Endodermal cell (in vitro differentiated cells): ENCODE data around the gene SLC9A8. TPM values are rescaled to one million over a fixed set of nuclear protein-coding genes. Genes with fewer than 3 reads are reported as not detected.

Experiments used
- DNase-seq: peaks from one replicate; pipeline ENCODE4 v3.0.0-alpha.2; 2017
- H3K27ac ChIP-seq: 2 replicates; pipeline ENCODE4 v1.5.1; 2013; ENCODE audit warnings: mild to moderate bottlenecking, low read depth, low read length, moderate library complexity
- H3K27me3 ChIP-seq: 2 replicates; pipeline ENCODE4 v1.6.1; 2013; ENCODE audit warnings: mild to moderate bottlenecking, low read length, moderate library complexity; ENCODE audit not compliant: insufficient read depth, control insufficient read depth, poor library complexity, severe bottlenecking
- H3K36me3 ChIP-seq: 2 replicates; pipeline ENCODE4 v1.7.0; 2013; ENCODE audit warnings: mild to moderate bottlenecking, low read length, moderate library complexity; ENCODE audit not compliant: control insufficient read depth, insufficient read depth
- H3K4me1 ChIP-seq: one replicate; pipeline ENCODE4 v1.7.0; 2013; ENCODE audit warnings: low read length; ENCODE audit not compliant: control insufficient read depth, insufficient read depth
- H3K4me3 ChIP-seq: 2 replicates; pipeline ENCODE4 v1.5.1; 2013; ENCODE audit warnings: mild to moderate bottlenecking, low read length, moderate library complexity
- H3K9ac ChIP-seq: 2 replicates; pipeline ENCODE4 v1.6.1; 2013; ENCODE audit warnings: mild to moderate bottlenecking, low read length, moderate library complexity; ENCODE audit not compliant: poor library complexity, severe bottlenecking; ENCODE audit errors: extremely low read depth
- H3K9me3 ChIP-seq: 2 replicates; pipeline ENCODE4 v1.6.1; 2013; ENCODE audit warnings: mild to moderate bottlenecking, low read length, moderate library complexity; ENCODE audit not compliant: control insufficient read depth
- H3K27ac Mint-ChIP-seq: 2 replicates; pipeline ENCODE4 v1.8.0; 2020; ENCODE audit warnings: mixed read lengths
- H3K27me3 Mint-ChIP-seq: 2 replicates; pipeline ENCODE4 v1.8.0; 2021; ENCODE audit warnings: mild to moderate bottlenecking, mixed read lengths; ENCODE audit not compliant: insufficient read depth
- H3K36me3 Mint-ChIP-seq: 2 replicates; pipeline ENCODE4 v1.8.0; 2020; ENCODE audit warnings: low read depth, mixed read lengths
- H3K4me1 Mint-ChIP-seq: 2 replicates; pipeline ENCODE4 v1.8.0; 2020; ENCODE audit warnings: mixed read lengths
- H3K4me3 Mint-ChIP-seq: 2 replicates; pipeline ENCODE4 v1.8.0; 2020; ENCODE audit warnings: mild to moderate bottlenecking, moderate library complexity, mixed read lengths
- H3K9me3 Mint-ChIP-seq: 2 replicates; pipeline ENCODE4 v1.8.0; 2020; ENCODE audit warnings: mild to moderate bottlenecking, mixed read lengths
- WGBS, 2 experiments: methylation state at CpG; one replicate each; pipeline versions ENCODE4 v1.1.5 to v1.1.7; 2013; ENCODE audit warnings: missing lambda C conversion rate in 2 of 2, mixed read lengths in 1 of 2; ENCODE audit not compliant: insufficient coverage in 1 of 2, insufficient read length in 1 of 2; 5-methylcytosine and 5-hydroxymethylcytosine counted together
- total RNA-seq, 2 donors: library from RNA; stranded (reverse); fragmentation: NEBNext Ultra II Directional in 1 of 2; extraction: Animal tissue kit (Norgen Biotek cat#: 25700) in 1 of 2; gene quantifications; 2 replicates in 1 of 2; 3 replicates in 1 of 2; pipeline ENCODE4 v1.2.1, GENCODE V29; 2021
- TF ChIP-seq, protein P1 (sequence below): fragments of 200-600 bp; sonication (generic); conservative IDR thresholded peaks from 2 replicates; pipeline ENCODE4 v1.5.0; 2021; ENCODE audit warnings: antibody characterized with exemption, mild to moderate bottlenecking

The SLC9A8 gene
- total RNA-seq, 2 donors from 2014 or later = 8.6 to 10.3 TPM

DNA sequence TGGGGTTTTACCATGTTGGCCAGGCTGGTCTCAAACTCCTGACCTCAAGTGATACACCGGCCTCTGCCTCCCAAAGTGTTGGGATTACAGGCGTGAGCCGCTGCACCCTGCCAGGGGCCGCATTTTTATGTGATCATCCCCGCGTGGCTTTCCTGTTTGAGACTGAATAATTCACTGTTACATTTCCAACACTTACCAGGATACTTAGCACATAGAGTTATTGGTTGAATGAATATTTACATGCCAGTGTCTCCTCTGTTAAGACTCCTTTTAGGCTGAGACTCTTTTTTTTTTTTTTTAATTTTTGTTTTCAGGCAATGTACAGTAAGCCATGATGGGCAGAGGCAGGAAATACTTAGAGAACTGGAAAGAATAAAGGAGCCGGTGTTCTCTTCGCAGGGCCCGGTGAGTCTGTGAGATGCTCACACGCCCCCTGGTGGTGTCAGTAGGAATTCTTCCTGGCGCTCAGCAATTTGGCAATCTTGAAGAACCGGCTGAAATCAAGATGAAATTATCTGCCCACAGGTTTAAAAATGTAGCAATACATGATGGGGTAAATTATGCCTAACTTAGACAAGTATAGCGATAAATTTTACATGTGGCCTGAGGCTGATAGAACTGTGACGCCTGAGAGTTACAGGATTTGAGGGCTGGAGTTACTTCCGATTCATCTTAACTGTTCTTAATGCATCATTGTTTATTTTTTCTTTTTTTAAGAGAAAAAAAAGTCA lies 115.9 kb downstream of the SLC9A8 start:
- TF ChIP-seq, protein P1, sequence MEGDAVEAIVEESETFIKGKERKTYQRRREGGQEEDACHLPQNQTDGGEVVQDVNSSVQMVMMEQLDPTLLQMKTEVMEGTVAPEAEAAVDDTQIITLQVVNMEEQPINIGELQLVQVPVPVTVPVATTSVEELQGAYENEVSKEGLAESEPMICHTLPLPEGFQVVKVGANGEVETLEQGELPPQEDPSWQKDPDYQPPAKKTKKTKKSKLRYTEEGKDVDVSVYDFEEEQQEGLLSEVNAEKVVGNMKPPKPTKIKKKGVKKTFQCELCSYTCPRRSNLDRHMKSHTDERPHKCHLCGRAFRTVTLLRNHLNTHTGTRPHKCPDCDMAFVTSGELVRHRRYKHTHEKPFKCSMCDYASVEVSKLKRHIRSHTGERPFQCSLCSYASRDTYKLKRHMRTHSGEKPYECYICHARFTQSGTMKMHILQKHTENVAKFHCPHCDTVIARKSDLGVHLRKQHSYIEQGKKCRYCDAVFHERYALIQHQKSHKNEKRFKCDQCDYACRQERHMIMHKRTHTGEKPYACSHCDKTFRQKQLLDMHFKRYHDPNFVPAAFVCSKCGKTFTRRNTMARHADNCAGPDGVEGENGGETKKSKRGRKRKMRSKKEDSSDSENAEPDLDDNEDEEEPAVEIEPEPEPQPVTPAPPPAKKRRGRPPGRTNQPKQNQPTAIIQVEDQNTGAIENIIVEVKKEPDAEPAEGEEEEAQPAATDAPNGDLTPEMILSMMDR = peak; percentile 95
- no peaks in the 10 kb centered on the region for H3K27me3 Mint-ChIP-seq
- H3K27ac Mint-ChIP-seq = no peak overlapping the region

DNA sequence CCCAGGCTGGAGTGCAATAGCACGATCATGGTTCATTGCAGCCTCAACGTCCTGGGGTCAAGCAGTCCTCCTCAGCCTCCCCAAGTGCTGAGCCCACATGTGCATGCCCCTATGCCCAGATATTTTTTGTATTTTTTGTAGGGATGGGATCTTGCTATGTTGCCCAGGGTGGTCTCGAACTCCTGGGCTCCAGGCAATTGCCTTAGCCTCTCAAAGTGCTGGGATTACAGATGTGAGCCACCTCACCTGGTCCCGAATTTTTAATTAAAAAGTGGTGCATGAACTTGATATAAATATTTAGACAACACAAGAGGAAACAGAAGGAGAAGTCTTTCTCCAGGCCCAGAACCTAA lies 116.5 kb downstream of the SLC9A8 start:
- no peaks in the 10 kb centered on the region for H3K9me3 ChIP-seq
- H3K36me3 ChIP-seq = no peaks in the 10 kb centered on the region
- H3K4me3 Mint-ChIP-seq = no peak overlapping the region
- 33 to 35% methylated on average over 1 to 4 of the region's 4 CpGs for WGBS, 2 experiments
- no peaks in the 10 kb centered on the region for H3K9me3 Mint-ChIP-seq
- H3K27me3 Mint-ChIP-seq = no peaks in the 10 kb centered on the region
- no peaks in the 10 kb centered on the region for H3K4me1 ChIP-seq
- no peaks in the 10 kb centered on the region for H3K27me3 ChIP-seq
- no peak overlapping the region for H3K27ac ChIP-seq
- no peak overlapping the region for H3K27ac Mint-ChIP-seq
- no peaks in the 10 kb centered on the region for H3K36me3 Mint-ChIP-seq
- H3K9ac ChIP-seq = no peak overlapping the region
- TF ChIP-seq, protein P1 = no peak
- H3K4me1 Mint-ChIP-seq = peaks cover 1% of the 10 kb centered on the region
- DNase-seq = no peak
- H3K4me3 ChIP-seq = no peak overlapping the region

More for the DNA sequence above, 115.9 kb downstream of the SLC9A8 start:
- H3K4me3 Mint-ChIP-seq = no peak overlapping the region
- Histone ChIP-seq H3K4me3 (no peak overlapping the region), H3K9ac (no peak overlapping the region), H3K4me1 (no peaks in the 10 kb centered on the region), H3K27ac (no peak overlapping the region), H3K36me3 (no peaks in the 10 kb centered on the region), H3K27me3 (no peaks in the 10 kb centered on the region), H3K9me3 (no peaks in the 10 kb centered on the region)
- H3K9me3 Mint-ChIP-seq = no peaks in the 10 kb centered on the region
- peak; percentile 93 for DNase-seq
- WGBS, 2 experiments = 29 to 30% methylated on average over 7 to 14 of the region's 15 CpGs
- H3K4me1 Mint-ChIP-seq = peaks cover 1% of the 10 kb centered on the region
- no peaks in the 10 kb centered on the region for H3K36me3 Mint-ChIP-seq

DNA sequence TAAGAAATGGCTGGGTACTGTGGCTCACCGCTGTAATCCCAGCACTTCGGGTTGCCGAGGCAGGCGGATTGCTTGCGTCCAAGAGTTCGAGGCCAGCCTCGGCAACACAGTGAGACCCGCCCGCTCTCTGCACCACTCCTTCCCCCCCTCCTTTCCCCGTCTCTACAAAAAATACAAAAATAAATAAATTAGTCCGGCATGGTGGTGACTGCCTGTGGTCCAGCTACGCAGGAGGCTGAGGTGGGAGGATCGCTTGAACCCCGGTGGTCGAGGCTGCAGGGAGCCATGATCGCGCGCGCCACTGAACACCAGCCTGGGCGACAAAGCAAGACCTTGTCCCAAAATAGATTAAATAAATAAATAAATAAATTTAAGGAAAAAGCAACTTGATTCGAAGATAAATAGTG lies 123.1 kb downstream of the SLC9A8 start:
- peak overlapping the region; percentile 88 for H3K4me3 Mint-ChIP-seq
- peaks cover 27% of the 10 kb centered on the region for H3K4me1 Mint-ChIP-seq
- 80 to 100% methylated on average over 4 to 21 of the region's 21 CpGs for WGBS, 2 experiments
- peaks cover 3% of the 10 kb centered on the region for H3K36me3 Mint-ChIP-seq
- no peaks in the 10 kb centered on the region for H3K27me3 Mint-ChIP-seq
- H3K9me3 Mint-ChIP-seq = no peaks in the 10 kb centered on the region
- Histone ChIP-seq H3K27ac (no peak overlapping the region), H3K9me3 (no peaks in the 10 kb centered on the region), H3K4me3 (no peak overlapping the region), H3K27me3 (no peaks in the 10 kb centered on the region), H3K36me3 (peaks cover 7% of the 10 kb centered on the region), H3K9ac (no peak overlapping the region), H3K4me1 (peaks cover 16% of the 10 kb centered on the region)
- H3K27ac Mint-ChIP-seq = no peak overlapping the region
- no peak for DNase-seq
- TF ChIP-seq, protein P1 = no peak
